Ishikawa (cell line): ENCODE results near the gene ILKAP.
A peak's percentile ranks its signal among the peaks of the same experiment; 100 is the strongest.

ENCODE experiments used
- EGR1 ChIP-seq: IDR thresholded peaks from 2 replicates; pipeline ENCODE4 v1.6.1; 2012
- NFIC ChIP-seq: IDR thresholded peaks from 2 replicates; pipeline ENCODE4 v1.6.1; 2012
- RAD21 ChIP-seq: IDR thresholded peaks from 2 replicates; pipeline ENCODE4 v1.6.1; 2012; ENCODE audit warnings: low read depth
- TAF1 ChIP-seq: IDR thresholded peaks from 2 replicates; pipeline ENCODE4 v1.6.1; 2012; ENCODE audit warnings: low read depth, mild to moderate bottlenecking
- TCF12 ChIP-seq: IDR thresholded peaks from 2 replicates; pipeline ENCODE4 v1.6.1; 2012; ENCODE audit warnings: low read depth
- TEAD4 ChIP-seq: IDR thresholded peaks from 2 replicates; pipeline ENCODE4 v1.6.1; 2012
- YY1 ChIP-seq: IDR thresholded peaks from 2 replicates; pipeline ENCODE4 v1.6.1; 2012; ENCODE audit warnings: low read depth
- TF ChIP-seq, protein P1 (sequence below): IDR thresholded peaks from 2 replicates; pipeline ENCODE4 v1.6.1; 2012; ENCODE audit warnings: low read depth, mild to moderate bottlenecking
- TF ChIP-seq, protein P2 (sequence below): IDR thresholded peaks from 2 replicates; pipeline ENCODE4 v1.6.1; 2012

ILKAP gene

DNA sequence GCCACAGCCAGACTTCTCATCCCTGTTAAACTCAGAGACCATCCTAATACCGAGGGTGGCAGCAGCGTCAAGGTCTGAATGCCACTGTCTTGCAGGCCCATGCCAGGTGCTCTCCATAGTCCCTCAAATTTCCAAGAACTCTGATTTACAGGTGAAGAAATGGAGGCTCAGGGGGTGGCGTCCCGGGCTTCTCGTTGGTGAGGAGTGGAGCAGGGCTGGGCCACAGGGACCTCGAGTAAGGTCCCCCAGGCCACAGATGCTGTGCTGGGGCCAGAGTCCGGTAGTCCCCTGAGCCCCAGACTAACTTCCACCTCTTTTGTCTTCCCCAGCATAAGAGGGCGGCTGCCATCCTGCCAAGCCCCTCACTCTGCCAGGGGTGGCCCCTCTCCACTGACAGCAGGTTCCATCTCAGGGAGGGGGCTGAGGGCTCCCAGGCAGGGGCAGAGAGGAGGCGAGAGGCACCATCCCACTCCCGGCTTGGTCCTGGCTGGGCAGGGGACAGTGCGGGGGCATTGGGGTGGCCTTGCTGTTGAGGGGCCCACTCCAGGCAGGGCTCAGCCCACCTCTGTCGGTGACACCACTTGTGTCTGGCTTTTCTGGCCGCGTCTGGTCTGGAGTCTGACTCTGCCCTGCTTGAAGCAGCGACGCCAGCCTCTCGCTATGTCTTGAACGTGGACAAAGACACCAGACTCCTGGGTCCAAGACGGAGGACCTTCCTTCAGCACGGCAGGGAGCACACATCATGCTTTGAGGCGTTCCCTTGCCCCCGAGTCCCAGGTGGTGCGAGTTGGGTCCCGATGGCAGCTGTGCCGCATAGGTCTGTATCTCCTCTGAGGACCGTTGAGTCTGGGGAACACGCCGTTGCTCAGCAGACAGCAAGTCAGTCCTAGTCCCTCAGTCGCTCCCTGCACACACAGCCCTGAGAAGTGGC is 80.9 kb downstream of the ILKAP start:
- no peak for TF ChIP-seq TEAD4

DNA sequence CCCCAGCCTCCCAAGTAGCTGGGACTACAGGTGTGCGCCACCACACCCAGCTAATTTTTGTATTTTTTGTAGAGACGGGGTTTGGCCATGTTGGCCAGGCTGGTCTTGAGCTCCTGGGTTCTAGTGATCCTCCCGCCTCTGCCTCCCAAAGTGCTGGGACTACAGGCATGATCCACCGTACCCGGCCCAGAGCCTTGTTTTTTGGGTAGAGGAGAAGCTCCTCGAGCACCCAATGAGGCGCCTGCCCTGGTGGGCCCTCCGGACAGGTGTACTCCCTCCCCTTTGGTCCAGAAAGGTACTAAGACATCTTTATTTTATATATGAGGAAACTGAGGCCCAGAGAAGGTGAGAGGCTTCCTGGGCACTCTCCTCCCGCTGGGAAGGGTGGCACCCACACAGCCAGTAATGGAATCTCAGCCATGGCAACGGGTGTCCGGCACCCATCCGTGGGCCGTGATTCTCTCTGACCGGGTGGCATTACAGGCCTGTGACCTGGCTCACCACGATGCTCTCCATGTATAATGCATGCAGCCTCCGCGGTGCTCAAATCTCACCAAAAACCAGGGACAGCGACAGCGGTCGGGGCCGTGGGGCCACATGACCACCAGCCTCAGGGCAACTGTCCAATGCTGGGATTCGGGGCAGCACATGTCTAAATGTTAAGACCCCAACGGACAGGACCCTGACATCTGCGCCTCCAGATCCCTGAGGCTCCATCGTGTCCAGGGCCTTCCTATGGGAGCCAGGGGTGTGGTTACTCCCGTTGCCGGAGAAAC is 81.8 kb downstream of the ILKAP start:
- TF ChIP-seq, protein P1, sequence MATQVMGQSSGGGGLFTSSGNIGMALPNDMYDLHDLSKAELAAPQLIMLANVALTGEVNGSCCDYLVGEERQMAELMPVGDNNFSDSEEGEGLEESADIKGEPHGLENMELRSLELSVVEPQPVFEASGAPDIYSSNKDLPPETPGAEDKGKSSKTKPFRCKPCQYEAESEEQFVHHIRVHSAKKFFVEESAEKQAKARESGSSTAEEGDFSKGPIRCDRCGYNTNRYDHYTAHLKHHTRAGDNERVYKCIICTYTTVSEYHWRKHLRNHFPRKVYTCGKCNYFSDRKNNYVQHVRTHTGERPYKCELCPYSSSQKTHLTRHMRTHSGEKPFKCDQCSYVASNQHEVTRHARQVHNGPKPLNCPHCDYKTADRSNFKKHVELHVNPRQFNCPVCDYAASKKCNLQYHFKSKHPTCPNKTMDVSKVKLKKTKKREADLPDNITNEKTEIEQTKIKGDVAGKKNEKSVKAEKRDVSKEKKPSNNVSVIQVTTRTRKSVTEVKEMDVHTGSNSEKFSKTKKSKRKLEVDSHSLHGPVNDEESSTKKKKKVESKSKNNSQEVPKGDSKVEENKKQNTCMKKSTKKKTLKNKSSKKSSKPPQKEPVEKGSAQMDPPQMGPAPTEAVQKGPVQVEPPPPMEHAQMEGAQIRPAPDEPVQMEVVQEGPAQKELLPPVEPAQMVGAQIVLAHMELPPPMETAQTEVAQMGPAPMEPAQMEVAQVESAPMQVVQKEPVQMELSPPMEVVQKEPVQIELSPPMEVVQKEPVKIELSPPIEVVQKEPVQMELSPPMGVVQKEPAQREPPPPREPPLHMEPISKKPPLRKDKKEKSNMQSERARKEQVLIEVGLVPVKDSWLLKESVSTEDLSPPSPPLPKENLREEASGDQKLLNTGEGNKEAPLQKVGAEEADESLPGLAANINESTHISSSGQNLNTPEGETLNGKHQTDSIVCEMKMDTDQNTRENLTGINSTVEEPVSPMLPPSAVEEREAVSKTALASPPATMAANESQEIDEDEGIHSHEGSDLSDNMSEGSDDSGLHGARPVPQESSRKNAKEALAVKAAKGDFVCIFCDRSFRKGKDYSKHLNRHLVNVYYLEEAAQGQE: no peak
- TF ChIP-seq EGR1 (no peak), TAF1 (no peak), YY1 (no peak), TCF12 (no peak)

DNA sequence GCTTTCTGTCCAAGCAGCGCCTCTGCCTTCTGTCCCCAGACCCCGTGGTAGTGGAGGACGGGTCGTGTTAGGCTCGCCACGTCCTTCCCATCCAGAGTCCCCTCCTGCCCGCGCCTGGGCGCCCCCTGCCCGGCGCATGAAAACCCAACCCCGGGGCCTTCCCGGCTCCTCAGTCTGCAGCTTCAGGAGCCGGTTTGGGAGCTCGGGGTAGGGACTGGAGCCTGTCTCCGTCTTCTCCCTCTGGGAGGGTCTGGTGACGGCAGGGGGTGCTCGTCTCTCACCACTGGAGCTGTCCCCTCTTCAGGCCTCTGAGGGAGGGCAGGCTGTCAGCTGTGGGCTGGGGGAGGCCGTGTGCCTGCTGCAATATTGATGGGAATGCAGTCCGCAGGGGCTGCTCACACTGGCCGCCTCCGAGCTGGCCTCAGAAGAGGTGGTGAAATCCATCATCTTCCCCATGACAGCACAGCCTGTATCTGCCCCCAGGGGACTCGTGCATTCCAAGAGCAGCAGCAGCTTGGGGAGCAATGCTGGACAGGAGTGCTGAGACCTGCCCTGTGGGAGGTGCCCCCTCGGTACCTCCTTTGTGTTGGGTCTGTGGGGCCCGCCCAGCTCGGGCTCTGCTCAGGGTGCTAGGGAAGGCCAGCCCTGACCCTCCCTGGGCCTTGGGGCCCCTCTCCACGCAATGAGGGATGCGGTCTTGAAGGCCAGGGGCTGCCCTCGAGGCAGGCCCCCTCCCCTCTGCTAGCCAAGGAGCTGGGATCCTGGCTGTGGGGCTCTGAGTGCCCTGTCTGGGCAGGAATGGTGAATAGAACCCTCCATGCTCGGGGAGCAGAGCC is 82.8 kb downstream of the ILKAP start:
- TF ChIP-seq NFIC: peak; percentile 5; the same call in 1 of the 2 replicates
- TF ChIP-seq RAD21: no peak
- no peak for TF ChIP-seq TEAD4
- TF ChIP-seq, protein P2, sequence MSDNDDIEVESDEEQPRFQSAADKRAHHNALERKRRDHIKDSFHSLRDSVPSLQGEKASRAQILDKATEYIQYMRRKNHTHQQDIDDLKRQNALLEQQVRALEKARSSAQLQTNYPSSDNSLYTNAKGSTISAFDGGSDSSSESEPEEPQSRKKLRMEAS: no peak
